Gastroesophageal sphincter (tissue), 4 donors: ENCODE data around the gene ABAT. TPM values are rescaled to one million over a fixed set of nuclear protein-coding genes. Genes with fewer than 3 reads are reported as not detected.

Experiments used
- ATAC-seq: fragments of 150-250 bp; one replicate; pipeline ENCODE4 v1.9.1; 2016; ENCODE audit warnings: mild to moderate bottlenecking, moderate library complexity
- H3K27ac ChIP-seq, 4 donors: fragments of 200-600 bp; sonication (generic) in 3 of 4; 1 replicate in 3 of 4; 2 replicates in 1 of 4; pipeline ENCODE4 v1.5.1; 2016 to 2019
- H3K27me3 ChIP-seq: fragments of 200-600 bp; sonication (generic); one replicate; pipeline ENCODE4 v1.5.1; 2019
- H3K36me3 ChIP-seq, 2 donors: fragments of 200-600 bp; sonication (generic); one replicate each; pipeline ENCODE4 v1.5.1; 2019; ENCODE audit warnings: control low read depth in 1 of 2
- H3K4me1 ChIP-seq, 3 donors: fragments of 200-600 bp; sonication (generic); 1 replicate in 2 of 3; 2 replicates in 1 of 3; pipeline ENCODE4 v1.5.1; 2016 to 2019; ENCODE audit warnings: control low read depth in 2 of 3
- H3K4me3 ChIP-seq, 2 donors: fragments of 200-600 bp; sonication (generic); one replicate each; pipeline ENCODE4 v1.5.1; 2019; ENCODE audit warnings: mild to moderate bottlenecking in 1 of 2, moderate library complexity in 1 of 2
- H3K9me3 ChIP-seq, 3 donors: fragments of 200-600 bp; sonication (generic); one replicate each; pipeline ENCODE4 v1.5.1; 2017 to 2019; ENCODE audit warnings: control low read depth in 2 of 3
- EP300 ChIP-seq: sonication (generic); formaldehyde crosslinking; IDR thresholded peaks from one replicate; pipeline ENCODE4 v1.6.1; 2017; ENCODE audit warnings: antibody characterized with exemption, mild to moderate bottlenecking
- POLR2A ChIP-seq, 2 donors: fragments of 450-650 bp; IDR thresholded peaks; one replicate each; pipeline ENCODE4 v1.6.1; 2017; ENCODE audit warnings: antibody characterized with exemption in 2 of 2, mild to moderate bottlenecking in 2 of 2, moderate library complexity in 1 of 2
- POLR2AphosphoS5 ChIP-seq: sonication (generic); formaldehyde crosslinking; IDR thresholded peaks from one replicate; pipeline ENCODE4 v1.6.1; 2017; ENCODE audit warnings: antibody characterized with exemption
- WGBS, 2 donors: methylation state at CpG; one replicate each; pipeline ENCODE4 v1.1.5; 2018; ENCODE audit warnings: low coverage in 1 of 2; 5-methylcytosine and 5-hydroxymethylcytosine counted together
- total RNA-seq, 4 donors: library from RNA; depleted of rRNA; stranded (reverse); fragments of >200 nt; gene quantifications; one replicate each; pipeline ENCODE4 v1.1.0, GENCODE V29; 2016
- TF ChIP-seq, protein P1 (sequence below), 4 experiments: fragments of 200-600 bp in 2 of 4; fragments of 450-650 bp in 2 of 4; sonication (generic) in 1 of 4; IDR thresholded peaks; one replicate each; pipeline ENCODE4 v1.5.1; 2017 to 2019; ENCODE audit warnings: antibody characterized with exemption in 4 of 4, mild to moderate bottlenecking in 2 of 4, moderate library complexity in 2 of 4

The ABAT gene
- total RNA-seq, 4 donors from 2014 or later = 5.3 to 15.6 (median 10.3) TPM

DNA sequence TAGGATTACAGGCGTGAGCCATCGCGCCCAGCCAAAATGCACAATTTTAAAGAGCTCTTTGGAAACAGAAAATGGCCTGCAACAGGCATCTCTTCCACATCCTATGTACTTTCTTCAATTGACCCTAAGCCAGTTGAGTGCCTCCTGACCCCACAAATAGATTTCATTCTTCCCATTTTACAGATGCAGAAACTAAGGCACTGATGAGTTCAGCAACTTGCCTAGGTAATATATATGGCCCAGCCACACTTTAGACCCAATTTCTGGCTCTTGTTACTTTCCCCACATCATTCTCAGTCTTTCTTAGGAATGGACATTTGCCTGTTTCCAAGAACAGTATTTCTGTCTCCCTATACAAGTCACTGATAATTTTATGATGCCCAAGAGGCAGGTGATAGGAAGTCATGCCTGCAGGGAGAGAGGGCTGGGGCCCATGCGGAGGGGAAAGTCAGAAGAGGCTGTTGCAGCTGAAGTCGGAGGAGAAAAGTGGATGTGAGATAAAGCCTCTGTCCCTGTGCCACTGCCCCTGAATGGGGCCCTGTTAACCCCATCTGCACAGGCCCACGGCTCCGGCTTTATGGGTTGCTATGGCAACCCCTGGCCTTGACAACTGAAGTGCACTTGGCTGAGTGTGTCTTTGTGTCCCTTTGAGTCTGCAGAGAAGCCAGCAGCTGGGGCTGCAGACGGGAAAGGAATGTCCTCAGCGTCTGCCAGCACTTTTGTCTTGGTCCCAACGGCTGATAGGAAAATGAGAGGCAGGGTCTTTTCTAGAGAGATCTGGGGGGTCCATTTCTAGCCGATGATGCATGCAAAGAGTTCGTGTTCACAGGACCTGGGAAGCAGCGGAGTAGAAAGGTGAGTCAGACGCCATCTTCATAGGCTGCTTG, 45.9 kb downstream of the ABAT start:
- H3K4me3 ChIP-seq = no peak overlapping the region
- no peaks in the 10 kb centered on the region for H3K36me3 ChIP-seq
- ATAC-seq = no peak
- WGBS, 2 donors = 50 to 93% methylated on average over 3 to 11 of the region's 14 CpGs
- TF ChIP-seq POLR2A (IDR thresholded peaks at IDR 0.05) (no peak), POLR2AphosphoS5 (no peak), EP300 (no peak)
- TF ChIP-seq, protein P1, sequence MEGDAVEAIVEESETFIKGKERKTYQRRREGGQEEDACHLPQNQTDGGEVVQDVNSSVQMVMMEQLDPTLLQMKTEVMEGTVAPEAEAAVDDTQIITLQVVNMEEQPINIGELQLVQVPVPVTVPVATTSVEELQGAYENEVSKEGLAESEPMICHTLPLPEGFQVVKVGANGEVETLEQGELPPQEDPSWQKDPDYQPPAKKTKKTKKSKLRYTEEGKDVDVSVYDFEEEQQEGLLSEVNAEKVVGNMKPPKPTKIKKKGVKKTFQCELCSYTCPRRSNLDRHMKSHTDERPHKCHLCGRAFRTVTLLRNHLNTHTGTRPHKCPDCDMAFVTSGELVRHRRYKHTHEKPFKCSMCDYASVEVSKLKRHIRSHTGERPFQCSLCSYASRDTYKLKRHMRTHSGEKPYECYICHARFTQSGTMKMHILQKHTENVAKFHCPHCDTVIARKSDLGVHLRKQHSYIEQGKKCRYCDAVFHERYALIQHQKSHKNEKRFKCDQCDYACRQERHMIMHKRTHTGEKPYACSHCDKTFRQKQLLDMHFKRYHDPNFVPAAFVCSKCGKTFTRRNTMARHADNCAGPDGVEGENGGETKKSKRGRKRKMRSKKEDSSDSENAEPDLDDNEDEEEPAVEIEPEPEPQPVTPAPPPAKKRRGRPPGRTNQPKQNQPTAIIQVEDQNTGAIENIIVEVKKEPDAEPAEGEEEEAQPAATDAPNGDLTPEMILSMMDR (IDR thresholded peaks at IDR 0.05) = no peak
- no peaks in the 10 kb centered on the region for H3K4me1 ChIP-seq
- no peaks in the 10 kb centered on the region for H3K27me3 ChIP-seq
- H3K27ac ChIP-seq = no peak overlapping the region
- peaks cover 0 to 12% (median 2%) of the 10 kb centered on the region in 3 donors for H3K9me3 ChIP-seq

DNA sequence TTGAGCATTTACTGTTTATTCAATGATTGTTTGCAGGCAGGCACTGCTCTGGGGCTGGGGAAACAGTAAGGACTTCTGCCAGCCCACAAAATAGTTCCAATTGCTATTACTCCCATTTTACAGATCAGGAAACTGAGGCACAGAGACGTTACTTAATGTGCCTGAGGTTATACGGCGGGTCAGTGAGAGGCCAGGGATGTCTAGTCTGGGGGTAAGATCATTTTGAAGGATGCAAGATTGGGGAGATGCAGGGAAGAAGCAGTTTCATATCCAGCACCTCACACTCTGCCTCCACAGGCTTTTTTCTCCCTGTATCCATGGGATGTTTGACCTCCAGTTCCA, 46.5 kb downstream of the ABAT start:
- ATAC-seq = no peak
- H3K27ac ChIP-seq = no peak overlapping the region
- H3K36me3 ChIP-seq = no peaks in the 10 kb centered on the region
- peaks cover 0 to 12% (median 2%) of the 10 kb centered on the region in 3 donors for H3K9me3 ChIP-seq
- no peak overlapping the region for H3K4me3 ChIP-seq
- TF ChIP-seq POLR2AphosphoS5 (no peak), POLR2A (IDR thresholded peaks at IDR 0.05) (no peak), EP300 (no peak)
- TF ChIP-seq, protein P1 (IDR thresholded peaks at IDR 0.05) = no peak
- no peaks in the 10 kb centered on the region for H3K4me1 ChIP-seq
- no peaks in the 10 kb centered on the region for H3K27me3 ChIP-seq
- 100% methylated on average over 3 of the region's 3 CpGs; no CpG with 5 or more reads in 1 of the 2 donors for WGBS, 2 donors

DNA sequence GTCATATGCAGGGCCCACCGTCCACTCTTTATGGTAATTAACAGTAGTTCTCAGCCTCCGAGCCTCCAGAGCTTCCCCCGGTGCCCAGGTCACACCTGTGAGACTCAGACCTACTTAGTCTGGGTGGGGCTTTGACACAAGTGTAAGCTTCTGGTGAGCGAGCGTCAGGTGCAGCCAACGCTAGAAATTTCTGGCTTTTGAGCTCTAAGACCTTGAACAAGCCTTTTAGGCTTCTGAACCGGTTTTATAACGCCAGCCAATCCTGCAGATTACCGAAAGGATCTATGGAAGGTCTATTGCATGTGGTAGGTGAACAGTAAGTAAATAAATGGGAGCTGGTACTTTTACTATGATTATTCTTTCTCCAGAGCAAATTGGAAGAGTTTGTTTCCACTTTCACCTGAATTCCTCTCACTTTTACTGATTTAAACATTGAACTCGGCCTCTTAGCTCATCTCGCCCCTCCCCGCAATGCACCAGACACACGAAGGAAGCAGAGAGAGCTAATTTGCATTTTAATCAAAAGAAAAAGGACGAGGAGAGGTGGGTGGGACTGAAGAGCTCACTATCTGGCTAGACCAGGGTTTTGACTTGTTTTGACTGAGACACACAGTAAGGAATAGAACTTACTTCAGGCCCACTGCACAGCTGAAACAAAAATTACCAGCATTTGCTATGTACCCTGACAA, 47.1 kb downstream of the ABAT start:
- Histone ChIP-seq H3K36me3 (no peaks in the 10 kb centered on the region), H3K27me3 (no peaks in the 10 kb centered on the region), H3K4me1 (no peaks in the 10 kb centered on the region), H3K9me3 (peaks cover 0 to 11% (median 2%) of the 10 kb centered on the region in 3 donors), H3K4me3 (no peak overlapping the region), H3K27ac (no peak overlapping the region)
- no peak for TF ChIP-seq POLR2A (IDR thresholded peaks at IDR 0.05)
- TF ChIP-seq EP300 = no peak
- TF ChIP-seq, protein P1 (IDR thresholded peaks at IDR 0.05) = no peak
- TF ChIP-seq POLR2AphosphoS5 = no peak
- 45 to 80% methylated on average over 6 to 12 of the region's 14 CpGs for WGBS, 2 donors
- ATAC-seq = no peak

DNA sequence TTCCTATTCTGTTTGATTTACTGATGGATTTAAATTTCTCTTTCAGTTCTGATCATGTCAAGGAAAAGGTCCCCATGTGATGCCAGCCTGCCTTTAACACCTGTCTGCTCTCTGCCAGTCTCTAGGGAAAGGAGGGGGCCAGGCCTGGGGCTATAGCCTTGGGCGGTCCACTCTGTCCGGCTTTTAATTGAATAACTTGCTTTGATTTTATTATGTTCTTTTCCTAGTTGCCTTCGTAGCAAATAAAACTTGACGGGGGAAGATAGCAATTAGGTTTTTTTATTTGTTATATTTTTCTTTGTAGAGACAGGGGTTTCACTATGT, 47.6 kb downstream of the ABAT start:
- H3K27ac ChIP-seq = no peak overlapping the region
- H3K4me3 ChIP-seq = no peak overlapping the region
- no peaks in the 10 kb centered on the region for H3K36me3 ChIP-seq
- WGBS, 2 donors = 89 to 95% methylated on average over 3 to 4 of the region's 4 CpGs
- H3K4me1 ChIP-seq = no peaks in the 10 kb centered on the region
- ATAC-seq = no peak
- TF ChIP-seq EP300 = no peak
- TF ChIP-seq, protein P1 (IDR thresholded peaks at IDR 0.05) = no peak
- TF ChIP-seq POLR2A (IDR thresholded peaks at IDR 0.05) = no peak
- TF ChIP-seq POLR2AphosphoS5 = no peak
- peaks cover 0 to 6% (median 2%) of the 10 kb centered on the region in 3 donors for H3K9me3 ChIP-seq
- no peaks in the 10 kb centered on the region for H3K27me3 ChIP-seq
